A549 (cell line): ENCODE measurements around the gene HIVEP3. TPM values are rescaled to one million over a fixed set of nuclear protein-coding genes. Genes with fewer than 3 reads are reported as not detected.

Experiments used
- ATAC-seq, 2 experiments: fragments of 200-7000 bp in 1 of 2; fragments of >200 bp in 1 of 2; cut with Nextera tagmentation in 1 of 2; cut with Tn5 transposase in 1 of 2; 3 replicates each; pipeline versions ENCODE4 v1.8.0 to v1.9.1; 2018 to 2020; ENCODE audit warnings: mild to moderate bottlenecking in 1 of 2, moderate library complexity in 1 of 2
- CTCF ChIA-PET: fragments of 300-600 bp; sonication (Branson Sonifier 250); formaldehyde crosslinking; extraction: SDS; loops from one replicate; lab custom pipeline; 2021; ENCODE audit warnings: antibody characterized with exemption, inconsistent platforms; lab: Yijun Ruan, JAX
- POLR2A ChIA-PET: fragments of 350-600 bp; formaldehyde crosslinking; extraction: SDS; loops from one replicate; lab custom pipeline; 2021; ENCODE audit warnings: antibody characterized with exemption, inconsistent platforms; lab: Yijun Ruan, JAX
- DNase-seq, 2 experiments: peaks; one replicate each; pipeline versions ENCODE4 v3.0.0 to v3.0.0-alpha.2; 2011 to 2016; ENCODE audit warnings: low read depth in 1 of 2, low spot score in 1 of 2
- FAIRE-seq: peaks from 2 replicates; lab custom pipeline; 2011; peaks lifted over from hg19 to GRCh38; lab: Jason Lieb, UNC
- H3K27ac ChIP-seq, 2 experiments: fragments of >200 bp; sonication (Bioruptor Twin); formaldehyde crosslinking; 3 replicates each; pipeline ENCODE4 v1.5.1; 2016 to 2017
- H3K4me1 ChIP-seq: fragments of >200 bp; sonication (Bioruptor Twin); formaldehyde crosslinking; 3 replicates; pipeline ENCODE4 v1.6.1; 2016
- H3K4me2 ChIP-seq: fragments of >200 bp; sonication (Bioruptor Twin); formaldehyde crosslinking; 3 replicates; pipeline ENCODE4 v1.6.1; 2016
- H3K4me3 ChIP-seq: fragments of >200 bp; sonication (Bioruptor Twin); formaldehyde crosslinking; 3 replicates; pipeline ENCODE4 v1.5.1; 2016
- H3K9me3 ChIP-seq: fragments of >200 bp; sonication (Bioruptor Twin); formaldehyde crosslinking; 3 replicates; pipeline ENCODE4 v1.6.1; 2016
- BHLHE40 ChIP-seq: IDR thresholded peaks from 2 replicates; pipeline ENCODE4 v1.6.1; 2012; ENCODE audit warnings: low read depth, low read length, inconsistent platforms
- CBX8 ChIP-seq: fragments of 200-600 bp; sonication (generic); IDR thresholded peaks from 2 replicates; pipeline ENCODE4 v1.6.1; 2016
- E2F6 ChIP-seq: IDR thresholded peaks from 2 replicates; pipeline ENCODE4 v1.6.1; 2012; ENCODE audit warnings: low read depth, borderline replicate concordance
- EHMT2 ChIP-seq: fragments of 200-600 bp; sonication (generic); IDR thresholded peaks from 2 replicates; pipeline ENCODE4 v1.6.1; 2016; ENCODE audit warnings: antibody characterized with exemption, low read depth, mild to moderate bottlenecking, moderate library complexity
- FOXS1 ChIP-seq: fragments of 250-450 bp; sonication (Bioruptor Pico); IDR thresholded peaks from 2 replicates; pipeline ENCODE4 v1.5.0; 2020; ENCODE audit warnings: mild to moderate bottlenecking, moderate library complexity
- GATA3 ChIP-seq: IDR thresholded peaks from 2 replicates; pipeline ENCODE4 v1.6.1; 2012; ENCODE audit warnings: borderline replicate concordance
- HOXB13 ChIP-seq: fragments of 250-450 bp; sonication (Bioruptor Pico); IDR thresholded peaks from 2 replicates; pipeline ENCODE4 v1.5.0; 2020; ENCODE audit warnings: low read depth, mild to moderate bottlenecking, moderate library complexity
- HOXB5 ChIP-seq: fragments of 250-450 bp; sonication (Bioruptor Pico); IDR thresholded peaks from 2 replicates; pipeline ENCODE4 v1.5.0; 2020; ENCODE audit warnings: mild to moderate bottlenecking, moderate library complexity
- KDM5A ChIP-seq: fragments of 200-600 bp; sonication (generic); IDR thresholded peaks from 2 replicates; pipeline ENCODE4 v1.6.1; 2016; ENCODE audit warnings: antibody characterized with exemption, mild to moderate bottlenecking
- PBX3 ChIP-seq: IDR thresholded peaks from 2 replicates; pipeline ENCODE4 v1.6.1; 2012
- POLR2AphosphoS2 ChIP-seq: conservative IDR thresholded peaks from 2 replicates; pipeline ENCODE4 v1.6.1; 2012; ENCODE audit warnings: low read length, improper control_type of control experiment, inconsistent platforms
- RAD21 ChIP-seq, 2 experiments: fragments of >200 bp in 1 of 2; sonication (Bioruptor Twin) in 1 of 2; formaldehyde crosslinking in 1 of 2; IDR thresholded peaks in 1 of 2; conservative IDR thresholded peaks in 1 of 2; 2 replicates in 1 of 2; 3 replicates in 1 of 2; pipeline ENCODE4 v1.6.1; 2012 to 2018; ENCODE audit warnings: inconsistent platforms in 1 of 2
- RCOR1 ChIP-seq: fragments of 150-350 bp; IDR thresholded peaks from 2 replicates; pipeline ENCODE4 v1.6.1; 2014; ENCODE audit warnings: antibody characterized with exemption, low read length, low read depth
- REST ChIP-seq: fragments of 200-600 bp; sonication (generic); IDR thresholded peaks from 2 replicates; pipeline ENCODE4 v1.6.1; 2016; ENCODE audit warnings: antibody characterized with exemption, mild to moderate bottlenecking, moderate library complexity
- SMC3 ChIP-seq: fragments of >200 bp; sonication (Bioruptor Twin); formaldehyde crosslinking; IDR thresholded peaks from 3 replicates; pipeline ENCODE4 v1.6.1; 2018; ENCODE audit warnings: inconsistent platforms
- TFCP2L1 ChIP-seq: fragments of 250-450 bp; sonication (Bioruptor Pico); IDR thresholded peaks from 2 replicates; pipeline ENCODE4 v1.5.0; 2021; ENCODE audit warnings: mild to moderate bottlenecking
- ZC3H11A ChIP-seq: fragments of 450-650 bp; IDR thresholded peaks from 2 replicates; pipeline ENCODE4 v1.6.1; 2014; ENCODE audit warnings: antibody characterized with exemption, mild to moderate bottlenecking
- ZFP36 ChIP-seq: fragments of 450-650 bp; IDR thresholded peaks from 2 replicates; pipeline ENCODE4 v1.6.1; 2014; ENCODE audit warnings: borderline replicate concordance; ENCODE audit not compliant: partially characterized antibody
- WGBS: methylation state at CpG from one replicate; pipeline ENCODE4 v1.1.6; 2017; ENCODE audit errors: missing lambda C conversion rate; 5-methylcytosine and 5-hydroxymethylcytosine counted together
- polyA plus RNA-seq, 4 experiments: library from polyadenylated mRNA; depleted of rRNA in 3 of 4; stranded (reverse); fragments of >200 nt; fragmentation: RNase III in 1 of 4; extraction: RNeasy Plus Mini Kit Qiagen cat#74134 plus additional on column Dnase treatment in 1 of 4; gene quantifications; 2 replicates in 3 of 4; 3 replicates in 1 of 4; pipeline ENCODE4 v1.2.3, GENCODE V29; 2011 to 2017

Gene HIVEP3
- polyA plus RNA-seq, 2 of the 4 experiments (the other 2 are of a cell fraction): 1.5 to 2.0 TPM

- Histone ChIP-seq H3K4me2 (no peak overlapping the region), H3K27ac (no peak overlapping the region), H3K4me3 (no peak overlapping the region), H3K9me3 (no peaks in the 10 kb centered on the region), H3K4me1 (no peaks in the 10 kb centered on the region)
- ChIA-PET POLR2A (no interaction called here), CTCF (interaction anchor here (0.6 kb wide), 1 partner anchor 111 kb away, joined by 4 read pairs; no protein-coding TSS in a partner anchor)
- WGBS: 54% methylated on average over 11 of the region's 12 CpGs
- TF ChIP-seq HOXB5 (no peak), KDM5A (no peak), RAD21 (conservative IDR thresholded peaks at IDR 0.05 in 1 of 2, IDR thresholded peaks at IDR 0.05 in 1 of 2) (no peak), HOXB13 (CRISPR knock-in tag) (no peak), TFCP2L1 (CRISPR knock-in tag) (no peak)
- FAIRE-seq (no peak), DNase-seq (no peak), ATAC-seq (no peak)
Measured at GRCh38 chr1:41542196-41542930, 376.4 kb downstream of the HIVEP3 start.

GRCh38 chr1:41541592-41541952 lies 377.1 kb downstream of the HIVEP3 start:
- CTCF ChIA-PET: interaction anchor here (2.5 kb wide), 1 partner anchor 25 kb away, joined by 13 read pairs; no protein-coding TSS in a partner anchor
- DNase-seq (no peak), ATAC-seq (no peak), FAIRE-seq (no peak)
- Histone ChIP-seq H3K27ac (no peak overlapping the region), H3K4me1 (no peaks in the 10 kb centered on the region), H3K4me2 (no peak overlapping the region), H3K9me3 (no peaks in the 10 kb centered on the region), H3K4me3 (no peak overlapping the region)
- 89% methylated on average over 1 of the region's 1 CpG for WGBS
- TF ChIP-seq EHMT2 (no peak), BHLHE40 (no peak), GATA3 (no peak), RCOR1 (no peak), PBX3 (no peak), POLR2AphosphoS2 (no peak), FOXS1 (CRISPR knock-in tag) (no peak), E2F6 (no peak), REST (no peak), ZFP36 (no peak), CBX8 (no peak), ZC3H11A (no peak), SMC3 (no peak)
- POLR2A ChIA-PET: no interaction called here
